ENCODE data around the gene SRP9. TPM values are rescaled to one million over a fixed set of nuclear protein-coding genes. Genes with fewer than 3 reads are reported as not detected.
"Not testable (repeated sequence)": the region's sequence is repeated elsewhere in the genome, so short reads cannot be mapped to it uniquely, and the experiment has no call there.

SRP9 gene
- total RNA-seq, 6 donors from 2014 or later = 34.5 to 157 (median 125) TPM

DNA sequence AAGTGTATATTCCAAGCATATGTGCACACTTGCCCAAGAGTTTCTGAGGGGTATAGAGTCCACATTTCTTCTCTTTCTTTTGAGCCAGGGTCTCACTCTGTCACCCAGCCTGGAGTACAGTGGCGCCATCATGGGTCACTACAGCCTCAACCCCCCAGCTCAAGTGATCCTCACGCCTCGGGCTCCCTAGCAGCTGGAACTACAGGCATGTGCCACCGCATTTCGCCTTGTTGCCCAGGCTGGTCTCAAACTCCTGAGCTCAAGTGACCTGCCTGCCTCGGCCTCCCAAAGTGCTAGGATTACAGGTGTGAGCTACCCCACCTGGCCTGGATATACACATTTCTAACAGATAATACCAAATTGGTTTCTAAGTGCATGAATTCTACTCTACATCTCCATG, 17.1 kb upstream of the SRP9 start:
- H3K27me3 ChIP-seq = no peaks in the 10 kb centered on the region
- TF ChIP-seq CTCF (IDR thresholded peaks at IDR 0.05) = no peak
- TF ChIP-seq POLR2A (IDR thresholded peaks at IDR 0.05) = no peak
- H3K9me3 ChIP-seq = no peaks in the 10 kb centered on the region
- DNase-seq = peak in 1 of 2 donors; percentile 8
- H3K4me1 ChIP-seq = peaks cover 15 to 17% (median 16%) of the 10 kb centered on the region in 4 donors
- H3K4me3 ChIP-seq = no peak overlapping the region
- ATAC-seq (ENCODE audit: low FRiP score in 2 of 2) = no peak
- H3K36me3 ChIP-seq = no peaks in the 10 kb centered on the region
- WGBS, 2 donors = 96 to 98% methylated on average over 5 to 6 of the region's 6 CpGs
- no peak overlapping the region for H3K27ac ChIP-seq

DNA sequence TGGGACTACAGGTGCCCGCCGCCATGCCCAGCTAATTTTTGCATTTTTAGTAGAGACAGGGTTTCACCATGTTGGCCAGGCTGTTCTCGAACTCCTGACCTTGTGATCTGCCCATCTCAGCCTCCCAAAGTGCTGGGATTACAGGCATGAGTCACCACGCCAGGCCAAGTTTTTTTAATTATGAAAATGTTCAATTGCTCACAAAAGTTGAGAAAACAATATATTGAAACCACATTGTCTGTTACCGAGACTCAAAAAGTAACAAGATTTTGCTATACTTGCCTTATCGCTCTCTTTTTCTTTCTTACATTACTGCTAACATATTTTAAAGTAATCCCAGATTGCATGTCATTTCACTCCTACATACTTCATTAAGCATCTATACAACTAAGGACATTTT, 16.2 kb upstream of the SRP9 start:
- not testable (repeated sequence) for H3K27ac ChIP-seq

DNA sequence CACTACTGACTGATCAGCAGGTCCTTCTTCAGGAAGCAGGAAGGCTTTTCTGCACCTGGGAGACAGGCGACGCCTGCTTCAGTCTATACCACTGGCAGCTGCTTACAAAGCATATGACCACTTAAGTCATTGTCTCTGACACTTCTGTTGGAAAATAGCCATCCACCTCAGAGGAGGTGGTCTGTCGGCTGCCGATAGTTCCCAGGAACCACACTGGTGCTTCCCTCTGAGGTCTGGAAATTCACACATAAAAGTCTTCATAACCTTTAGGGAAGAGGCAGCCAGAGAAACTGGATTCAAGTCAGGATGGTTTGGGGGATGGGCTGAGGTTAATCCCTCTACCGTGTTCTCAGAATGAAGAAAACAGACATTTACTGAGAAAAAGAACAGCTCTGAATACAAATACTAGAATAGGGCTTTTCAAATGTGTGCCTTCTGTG, 15.6 kb upstream of the SRP9 start:
- peak in 1 of 2 donors; percentile 5 for DNase-seq
- Histone ChIP-seq H3K27me3 (no peaks in the 10 kb centered on the region), H3K4me3 (no peak overlapping the region), H3K4me1 (peaks cover 9 to 23% (median 13%) of the 10 kb centered on the region in 4 donors), H3K27ac (peak overlapping the region in 1 of 4 donors; percentile 20), H3K9me3 (no peaks in the 10 kb centered on the region), H3K36me3 (no peaks in the 10 kb centered on the region)
- 80 to 95% methylated on average over 5 of the region's 5 CpGs for WGBS, 2 donors
- TF ChIP-seq POLR2AphosphoS5 (IDR thresholded peaks at IDR 0.05) (no peak), POLR2A (IDR thresholded peaks at IDR 0.05) (no peak), EP300 (IDR thresholded peaks at IDR 0.05) (no peak), CTCF (IDR thresholded peaks at IDR 0.05) (no peak)
- peak in 1 of 2 donors; percentile 48 for ATAC-seq (ENCODE audit: low FRiP score in 2 of 2)

More for the DNA sequence above, 16.2 kb upstream of the SRP9 start:
- 90 to 92% methylated on average over 6 of the region's 6 CpGs for WGBS, 2 donors
- H3K9me3 ChIP-seq; H3K36me3 ChIP-seq; ATAC-seq (ENCODE audit: low FRiP score in 2 of 2); H3K4me3 ChIP-seq; H3K27me3 ChIP-seq; DNase-seq: not testable (repeated sequence)
- peaks cover 9 to 17% (median 13%) of the 10 kb centered on the region in 4 donors for H3K4me1 ChIP-seq

DNA sequence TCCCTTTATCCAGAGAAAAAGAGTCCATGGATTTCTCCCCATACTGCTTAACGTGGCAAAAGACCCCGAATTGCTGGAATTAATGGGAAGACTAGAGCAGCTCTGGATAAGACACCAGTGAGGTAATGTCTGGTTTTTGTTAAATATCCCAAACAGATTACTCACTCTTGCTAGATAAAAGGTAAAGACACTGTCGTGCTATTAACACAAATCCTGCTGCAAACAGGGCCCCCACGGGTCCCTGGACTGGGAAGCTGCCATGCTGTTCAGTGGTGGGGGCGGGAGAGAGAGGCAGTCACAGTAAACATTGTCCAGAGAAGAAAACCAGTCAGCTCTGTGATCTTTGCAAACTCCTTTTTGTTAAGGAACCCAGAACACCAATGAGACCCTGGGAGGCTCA, 15.2 kb upstream of the SRP9 start:
- DNase-seq (peak in 1 of 2 donors; percentile 3), ATAC-seq (ENCODE audit: low FRiP score in 2 of 2) (peak in 1 of 2 donors; percentile 84)
- Histone ChIP-seq H3K4me1 (peaks cover 9 to 27% (median 13%) of the 10 kb centered on the region in 4 donors), H3K27ac (peak overlapping the region in 1 of 4 donors; percentile 20), H3K36me3 (no peaks in the 10 kb centered on the region), H3K4me3 (no peak overlapping the region), H3K9me3 (no peaks in the 10 kb centered on the region), H3K27me3 (no peaks in the 10 kb centered on the region)
- WGBS, 2 donors = 64 to 88% methylated on average over 5 of the region's 5 CpGs
- no peak for TF ChIP-seq EP300 (IDR thresholded peaks at IDR 0.05)

DNA sequence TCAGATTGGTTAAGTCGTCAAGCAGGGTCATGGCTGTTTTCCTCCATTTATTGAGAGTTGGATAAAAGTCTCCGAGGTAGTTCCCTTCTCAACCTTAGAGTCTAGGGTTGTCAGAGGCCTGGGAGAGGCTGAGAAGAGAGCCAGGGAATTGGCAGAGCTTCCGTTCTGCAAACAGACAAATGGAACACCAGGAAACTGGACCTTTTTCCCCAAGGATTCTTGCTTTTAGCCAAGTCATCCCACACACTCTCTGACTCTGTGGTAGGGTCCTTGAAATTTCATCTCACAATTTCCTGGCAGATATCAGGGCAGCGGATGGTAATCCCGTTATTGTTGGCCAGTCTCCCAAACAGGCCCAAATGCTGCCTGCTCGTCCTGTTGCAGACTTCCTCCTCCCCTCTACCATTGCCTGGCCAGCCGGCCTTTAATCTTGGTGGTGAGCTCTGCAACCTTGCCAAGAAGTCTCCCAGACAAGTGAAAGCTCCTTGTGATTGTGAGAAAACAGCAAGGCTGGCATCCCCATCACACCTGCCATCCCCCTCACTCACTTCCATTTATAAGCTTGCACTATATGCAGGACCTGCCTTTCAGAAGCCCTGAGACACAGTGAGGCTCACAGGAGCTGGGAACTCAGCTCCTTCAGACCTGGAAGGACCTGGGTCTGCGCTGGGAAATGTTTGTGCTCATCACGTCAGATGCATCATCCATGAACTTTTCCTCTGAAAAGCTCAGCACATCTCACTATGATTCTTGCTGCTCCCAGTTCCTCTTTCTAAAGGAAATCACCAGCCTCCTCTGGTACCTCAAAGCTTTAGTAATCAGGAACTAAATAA, 13.7 kb upstream of the SRP9 start:
- 33 to 35% methylated on average over 9 of the region's 9 CpGs for WGBS, 2 donors
- Histone ChIP-seq H3K36me3 (no peaks in the 10 kb centered on the region), H3K27me3 (no peaks in the 10 kb centered on the region), H3K4me3 (no peak overlapping the region), H3K9me3 (no peaks in the 10 kb centered on the region), H3K27ac (peak overlapping the region; percentile 42 to 81 (median 52)), H3K4me1 (peaks cover 15 to 42% (median 18%) of the 10 kb centered on the region in 4 donors)
- DNase-seq = no peak
- peak in 1 of 2 donors; percentile 7 for ATAC-seq (ENCODE audit: low FRiP score in 2 of 2)
- TF ChIP-seq POLR2AphosphoS5 (IDR thresholded peaks at IDR 0.05) (no peak), CTCF (IDR thresholded peaks at IDR 0.05) (no peak), EP300 (IDR thresholded peaks at IDR 0.05) (no peak), POLR2A (IDR thresholded peaks at IDR 0.05) (no peak)

Measured in upper lobe of left lung (tissue), 6 donors.